RKO (cell line): ENCODE data around the gene EPC2.

Source experiments
- DNase-seq: peaks from one replicate; pipeline ENCODE4 v3.0.0-alpha.2; 2016; ENCODE audit warnings: low spot score

The EPC2 gene

DNA sequence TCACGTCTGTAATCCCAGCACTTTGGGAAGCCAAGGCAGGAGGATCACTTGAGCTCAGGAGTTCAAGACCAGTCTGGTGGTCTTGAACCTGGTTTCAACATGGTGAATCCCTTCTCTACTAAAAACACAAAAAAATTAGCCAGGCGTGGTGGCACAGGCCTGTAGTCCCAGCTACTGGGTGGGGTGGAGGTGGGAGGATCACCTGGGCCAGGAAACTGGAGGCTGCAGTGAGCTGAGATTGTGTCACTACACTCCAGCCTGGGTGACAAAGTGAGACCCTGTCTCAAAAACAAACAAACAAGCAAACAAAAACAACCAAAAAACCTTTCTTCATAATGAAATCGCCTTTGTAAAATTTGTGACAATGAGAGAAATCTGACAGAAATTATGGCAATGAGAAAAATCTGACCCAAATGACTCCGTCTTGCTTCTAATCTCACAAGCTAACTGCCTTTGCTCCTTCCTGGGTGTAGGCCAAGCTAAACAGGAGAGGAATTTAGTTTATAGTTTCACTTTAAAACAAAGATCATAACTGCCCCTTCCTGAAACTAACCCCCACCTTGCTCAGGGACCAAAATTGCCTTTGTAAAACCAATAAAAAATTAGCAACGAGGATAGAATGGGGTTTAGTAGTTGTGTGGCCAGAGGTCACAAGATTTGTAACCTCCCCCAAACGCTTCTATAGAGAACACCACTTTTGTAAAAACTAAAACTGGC is 169.8 kb downstream of the EPC2 start:
- no peak for DNase-seq

DNA sequence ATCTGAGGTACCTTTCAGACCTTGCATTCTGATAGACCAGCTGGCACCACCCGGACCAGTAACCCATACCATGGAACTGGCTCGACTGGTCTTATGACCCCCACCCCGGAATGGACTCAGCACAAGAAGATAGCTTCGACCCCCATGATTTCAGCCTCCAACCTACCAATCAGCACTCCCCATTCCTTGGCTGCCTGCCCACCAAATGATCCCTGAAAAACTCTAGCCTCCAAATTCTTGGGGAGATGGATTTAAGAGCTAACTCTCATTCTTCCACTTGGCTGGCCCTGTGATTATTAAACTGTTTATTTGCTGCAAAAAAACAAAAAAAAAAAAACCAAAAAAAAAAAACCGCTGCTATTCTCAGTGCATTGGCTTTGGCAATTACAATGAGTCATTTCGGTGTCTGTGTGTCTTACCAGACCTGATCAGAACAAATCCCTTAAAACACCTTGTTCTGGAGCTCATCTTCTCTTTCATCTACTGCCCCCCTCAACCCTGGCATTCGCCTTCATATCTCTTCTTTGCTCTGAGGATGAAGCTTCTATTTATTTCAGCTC is 170.4 kb downstream of the EPC2 start:
- no peak for DNase-seq

DNA sequence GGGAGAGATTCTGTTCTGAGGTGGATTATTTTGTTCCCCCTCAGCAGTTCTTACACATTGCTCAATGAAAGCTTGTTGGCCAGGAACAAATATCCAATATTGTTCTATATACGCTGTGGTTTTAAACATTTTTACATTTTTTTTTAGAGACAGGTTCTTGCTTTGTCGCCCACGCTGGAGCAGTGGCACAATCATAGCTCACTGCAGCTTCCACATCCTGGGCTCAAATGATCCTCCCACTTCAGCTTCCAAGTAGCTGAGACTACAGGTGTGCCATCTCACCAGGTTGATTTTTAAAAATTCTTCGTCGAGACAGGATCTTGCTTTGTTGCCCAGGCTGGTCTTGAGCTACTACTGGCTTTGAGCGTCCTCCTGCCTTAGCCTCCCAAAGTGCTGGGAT is 171.6 kb downstream of the EPC2 start:
- no peak for DNase-seq

DNA sequence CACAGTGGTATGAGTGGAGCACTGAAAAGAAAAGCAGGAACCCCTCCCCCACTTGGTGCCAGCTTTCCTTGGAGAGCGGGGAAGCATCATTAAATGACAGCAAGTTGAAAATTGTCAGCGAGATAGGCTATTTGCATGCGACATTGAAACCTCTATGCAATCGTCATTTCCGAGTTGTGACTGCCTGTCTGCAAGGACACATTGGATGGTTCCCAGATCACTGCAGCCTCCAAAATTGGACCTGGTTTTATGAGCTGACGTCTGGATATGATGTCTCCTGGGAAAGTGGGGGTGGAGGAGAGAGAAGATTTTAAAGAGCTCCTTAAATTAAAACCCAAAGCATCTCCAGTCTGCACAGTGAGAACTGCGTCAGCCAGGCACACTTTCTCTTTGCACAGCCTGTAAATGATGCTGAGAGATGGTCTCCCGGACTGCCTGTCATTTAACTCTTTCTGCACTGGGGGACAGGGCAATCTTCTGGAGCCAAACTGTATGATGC is 172.7 kb downstream of the EPC2 start:
- DNase-seq, result no peak

DNA sequence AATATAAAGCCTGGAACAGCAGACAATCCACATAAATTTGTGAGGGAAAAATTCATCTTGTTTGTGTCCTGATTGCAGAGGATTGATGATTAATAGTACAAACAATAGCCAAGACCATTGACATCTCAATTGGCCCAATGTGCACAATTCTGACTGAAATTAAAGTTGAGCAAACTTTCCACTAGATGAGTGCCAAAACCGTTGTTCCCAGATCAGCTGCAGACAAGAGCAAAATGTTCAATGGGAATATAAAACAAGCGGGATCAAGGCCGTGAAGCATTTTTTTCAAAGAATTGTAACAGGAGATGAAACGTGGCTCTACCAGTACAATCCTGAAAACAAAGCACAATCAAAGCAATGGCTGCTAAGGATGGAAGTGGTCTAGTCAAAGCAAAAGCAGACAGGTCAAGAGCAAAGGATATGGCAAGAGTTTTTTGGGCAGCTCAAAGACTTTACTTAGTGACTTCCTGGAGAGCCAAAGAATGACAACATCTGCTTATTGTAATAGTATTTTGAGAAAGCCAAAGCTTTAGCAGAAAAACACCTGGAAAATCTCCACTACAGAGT is 174.6 kb downstream of the EPC2 start:
- DNase-seq, result no peak

DNA sequence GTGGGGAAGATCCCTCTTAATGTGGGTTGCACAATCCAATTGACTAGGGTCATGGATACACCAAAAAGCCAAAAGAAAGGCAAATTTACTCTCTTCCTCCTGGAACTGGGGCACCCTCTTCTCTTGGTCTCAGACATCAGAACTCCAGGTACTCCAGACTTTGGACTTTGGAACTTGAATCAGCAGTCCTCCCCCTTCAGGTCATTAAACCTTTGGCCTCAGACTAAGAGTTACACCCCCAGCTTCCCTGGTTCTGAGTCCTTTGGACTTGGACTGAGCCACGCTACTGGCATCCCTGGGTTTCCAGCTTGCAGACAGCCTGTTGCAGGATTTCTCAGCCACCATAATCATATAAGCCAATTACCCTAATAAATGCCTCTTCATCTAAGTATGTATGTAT is 179.6 kb downstream of the EPC2 start:
- no peak for DNase-seq

DNA sequence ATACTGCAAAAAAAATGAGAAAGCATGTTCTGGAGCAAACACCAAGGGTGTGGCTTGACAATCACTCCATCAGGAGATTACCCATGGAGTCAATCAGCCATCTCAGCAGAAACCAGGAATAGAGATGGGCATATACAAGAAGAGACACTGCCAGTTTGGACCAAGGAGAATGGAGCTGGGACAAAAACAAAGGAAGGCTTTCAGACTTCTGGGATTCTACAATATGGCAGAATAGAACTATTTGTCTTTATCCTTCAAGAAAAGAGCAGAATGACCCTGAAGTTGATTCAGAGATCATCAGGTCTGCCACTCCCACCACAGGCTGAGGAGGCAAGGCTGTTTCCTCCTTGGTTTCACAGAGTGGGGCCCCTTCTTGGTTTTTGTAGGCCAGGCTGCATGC is 182.2 kb downstream of the EPC2 start:
- DNase-seq, result no peak

DNA sequence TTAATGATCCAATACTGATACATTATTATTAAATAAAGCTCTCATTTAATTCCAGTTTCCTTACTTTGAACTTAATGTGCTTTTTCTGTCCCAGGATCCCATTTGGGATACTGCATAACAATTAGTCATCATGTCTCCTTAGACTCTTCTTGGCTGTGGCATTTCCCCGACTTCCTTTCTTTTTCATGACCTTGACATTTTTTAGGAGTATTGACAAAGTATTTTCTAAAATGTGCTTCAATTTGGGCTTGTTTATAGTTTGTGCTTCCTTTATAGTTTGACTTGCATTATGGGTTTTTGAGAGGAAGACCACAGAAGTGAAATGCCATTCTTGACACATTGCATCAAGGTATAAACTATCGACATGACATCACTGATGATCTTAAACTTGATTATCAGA is 184.4 kb downstream of the EPC2 start:
- no peak for DNase-seq

DNA sequence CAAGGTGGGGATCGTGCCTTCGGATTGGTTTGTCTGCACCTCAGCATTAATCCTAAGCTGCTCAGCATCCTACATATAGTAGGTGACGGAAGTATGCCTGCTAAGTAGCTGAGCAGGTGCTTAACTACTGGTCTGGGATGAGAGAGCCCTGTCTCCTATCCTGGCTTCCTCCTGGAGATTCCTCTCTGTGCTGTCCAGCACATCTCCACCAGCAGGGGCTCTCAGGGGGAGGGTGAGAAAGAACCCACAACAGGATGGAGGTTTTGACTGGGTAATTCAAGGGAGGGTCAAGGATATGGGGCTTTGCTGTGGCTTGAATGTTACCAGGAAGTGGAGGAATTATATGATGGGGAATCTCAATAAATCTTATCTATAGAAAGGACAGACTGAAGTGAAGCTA is 185.1 kb downstream of the EPC2 start:
- no peak for DNase-seq

DNA sequence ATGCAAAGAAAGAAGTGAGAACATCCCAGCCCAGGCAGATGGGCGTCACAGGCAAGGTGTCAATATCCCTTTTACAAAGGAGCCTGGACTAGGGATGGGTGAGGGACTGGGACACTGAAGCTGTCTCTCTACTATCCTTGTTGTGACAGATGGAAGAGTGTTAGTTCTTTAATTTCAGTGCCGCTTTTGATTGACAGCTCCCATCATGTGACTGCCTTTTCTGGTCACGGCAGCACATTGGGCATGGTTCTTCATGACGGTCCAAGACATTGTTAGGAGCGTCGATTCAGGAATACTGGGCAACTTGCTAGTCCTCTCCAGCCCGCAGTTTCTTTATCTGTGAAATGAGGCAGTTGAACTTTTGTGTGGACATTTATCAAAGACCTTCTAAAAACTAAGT is 188.1 kb downstream of the EPC2 start:
- no peak for DNase-seq
